GM18508 (cell line): ENCODE results near the gene ACOT6.
"Not testable (repeated sequence)": the region's sequence is repeated elsewhere in the genome, so short reads cannot be mapped to it uniquely, and the experiment has no call there.

ENCODE experiments used
- ATAC-seq: cut with Tn5 transposase; IDR thresholded peaks from one replicate; pipeline ENCODE4 v1.9.1; 2021; ENCODE audit warnings: moderate number of reproducible peaks; ENCODE audit not compliant: insufficient read depth, unreplicated experiment

Gene ACOT6

GRCh38 chr14:73644531-73645247 lies 32.4 kb downstream of the ACOT6 start, which contains the start of gene DNAL1:
DNAL1 (plus strand) TSS chr14:73644986; CDS start chr14:73645040, 54 bp downstream.
- ATAC-seq, result peak; percentile 83

DNA sequence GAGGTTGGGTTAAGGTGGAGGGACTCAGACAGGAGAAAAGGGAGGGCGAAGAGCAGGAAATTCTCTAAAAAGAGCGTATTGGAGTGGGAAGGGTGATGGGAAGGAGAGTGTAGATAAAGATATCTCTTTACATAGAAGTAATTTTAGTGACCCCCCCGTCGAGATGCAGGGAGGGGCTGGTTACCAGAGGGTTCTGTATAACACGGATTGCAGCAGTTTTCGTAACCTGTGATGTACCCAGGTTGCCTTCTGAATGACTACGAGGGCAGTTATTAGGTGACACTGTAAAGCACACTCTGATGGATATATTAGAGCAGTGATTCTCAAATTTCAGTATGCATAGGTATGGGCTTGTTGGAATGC lies 32.9 kb downstream of the ACOT6 start:
- ATAC-seq, result no peak

- ATAC-seq, result no peak
These were observed 38.7 kb downstream of the ACOT6 start for GRCh38 chr14:73651005-73651404.

DNA sequence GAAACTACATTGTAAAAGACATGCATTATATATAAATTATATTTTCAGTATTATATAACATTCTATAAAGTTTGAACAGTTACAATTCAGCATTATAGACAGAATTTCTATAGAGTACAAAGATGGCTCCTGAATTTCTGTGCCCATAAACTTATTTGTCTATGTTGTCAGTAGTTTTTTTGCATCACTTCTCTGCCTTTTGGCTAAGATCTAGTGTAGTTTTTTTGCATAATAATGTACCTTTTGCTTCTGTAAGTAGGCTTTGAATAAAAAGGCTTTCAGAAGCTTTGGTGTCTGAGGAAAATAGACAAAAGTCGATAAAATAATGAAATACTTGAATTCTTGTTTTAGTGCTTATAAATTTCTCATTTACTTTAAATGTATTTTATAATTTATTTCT lies 43.5 kb downstream of the ACOT6 start:
- no peak for ATAC-seq

DNA sequence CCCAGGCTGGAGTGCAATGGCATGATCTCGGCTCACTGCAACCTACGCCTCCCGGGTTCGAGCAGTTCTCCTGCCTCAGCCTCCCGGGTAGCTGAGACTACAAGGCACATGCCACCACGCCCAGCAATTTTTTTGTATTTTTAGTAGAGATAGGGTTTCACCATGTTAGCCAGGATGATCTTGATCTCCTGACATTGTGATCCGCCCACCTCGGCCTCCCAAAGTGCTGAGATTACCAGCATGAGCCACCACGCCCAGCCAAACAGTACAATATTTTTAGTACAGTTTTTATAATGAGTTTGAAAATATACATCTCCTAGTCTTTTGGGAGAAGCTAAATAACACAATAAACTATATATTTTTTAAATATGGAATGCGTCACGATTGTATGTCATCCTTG lies 46.9 kb downstream of the ACOT6 start:
- not testable (repeated sequence) for ATAC-seq

DNA sequence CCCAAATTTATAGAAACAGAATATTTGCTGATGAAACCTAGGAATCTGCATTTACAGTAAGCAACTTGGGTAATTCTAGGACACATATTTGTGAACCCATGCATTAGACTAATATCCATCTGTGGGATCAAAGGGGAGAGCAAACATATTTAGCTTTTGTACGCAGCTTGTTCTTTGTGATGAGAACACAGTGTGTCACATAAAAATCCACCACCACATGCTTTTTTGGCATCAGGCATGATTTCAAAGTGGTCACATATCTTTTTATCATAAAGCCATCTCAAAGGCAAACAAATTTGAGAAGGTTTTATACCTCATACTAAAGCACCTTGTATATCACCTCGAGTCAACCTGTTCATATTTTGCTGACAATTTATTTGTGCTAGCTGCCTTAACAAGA lies 48.2 kb downstream of the ACOT6 start:
- no peak for ATAC-seq

DNA sequence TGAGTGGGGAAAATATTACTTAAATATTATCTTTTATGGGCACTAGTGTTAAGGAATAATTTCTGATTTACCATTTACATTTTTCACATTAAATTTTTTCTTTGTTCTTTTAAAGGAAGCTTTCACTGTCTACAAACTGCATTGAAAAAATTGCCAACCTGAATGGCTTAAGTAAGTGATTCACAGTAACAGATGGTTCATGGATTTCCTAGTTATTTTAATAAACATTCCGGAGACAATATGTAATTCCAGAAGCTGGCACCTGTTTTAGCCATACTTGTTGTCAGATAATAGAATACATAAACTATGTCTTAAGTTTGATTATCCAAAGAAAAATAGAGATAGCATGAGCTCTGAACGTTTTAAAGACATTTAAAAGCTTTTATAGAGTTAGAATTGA lies 49.6 kb downstream of the ACOT6 start:
- no peak for ATAC-seq

- ATAC-seq, result no peak
These were observed 50.2 kb downstream of the ACOT6 start for GRCh38 chr14:73662487-73662943.

DNA sequence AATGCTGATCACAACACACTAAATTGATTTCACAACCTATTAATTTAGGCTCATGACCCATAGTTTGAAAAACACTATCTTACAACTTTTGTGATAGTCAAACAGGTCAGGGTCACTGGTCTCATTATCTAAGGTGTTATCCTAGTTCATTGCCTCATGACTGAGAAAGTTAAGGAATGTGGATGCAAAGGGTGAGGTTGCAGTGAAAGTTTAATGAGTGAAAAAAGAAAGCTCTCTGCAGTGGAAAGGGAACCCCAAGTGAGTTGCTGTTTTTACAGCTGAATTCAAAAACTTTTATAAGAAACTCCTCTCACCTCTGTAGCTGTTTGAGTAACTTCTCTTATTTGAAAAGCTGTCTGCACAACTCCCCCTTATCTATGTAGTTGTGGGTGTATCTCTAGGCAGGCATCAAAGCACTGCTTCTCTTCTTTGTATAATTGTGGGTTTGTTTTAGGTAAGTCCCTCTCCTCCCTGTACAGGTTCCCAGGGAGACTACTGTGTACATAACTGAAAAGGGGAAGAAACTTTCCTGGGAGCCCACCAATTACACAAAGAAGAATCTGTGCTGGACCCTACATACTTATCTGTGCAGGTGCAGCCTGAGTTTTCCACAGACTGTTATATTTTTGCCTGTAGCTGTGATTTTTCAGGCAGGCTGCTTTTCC lies 51.4 kb downstream of the ACOT6 start:
- ATAC-seq, result no peak

DNA sequence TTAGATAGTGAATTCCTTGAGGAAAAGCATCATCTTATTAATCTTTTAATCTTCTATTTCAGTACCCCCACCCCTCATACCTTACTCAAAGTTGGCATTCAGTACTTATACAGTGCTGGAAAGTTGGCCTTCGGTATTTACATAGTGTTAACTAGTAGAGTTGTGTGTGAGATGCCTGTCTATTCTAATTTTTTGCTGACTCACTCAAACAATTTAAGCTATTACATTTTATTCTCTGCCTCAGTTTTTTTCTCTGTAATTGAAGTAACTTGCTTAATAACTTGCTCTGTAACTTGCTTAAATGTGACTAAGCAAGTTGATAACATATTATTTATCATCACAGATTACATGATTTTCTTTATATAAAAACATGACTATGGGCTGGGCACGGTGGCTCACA lies 52.8 kb downstream of the ACOT6 start:
- ATAC-seq, result no peak

GRCh38 chr14:73666583-73666982 lies 54.3 kb downstream of the ACOT6 start:
- ATAC-seq, result no peak

- ATAC-seq, result no peak
These were observed 55.5 kb downstream of the ACOT6 start for GRCh38 chr14:73667854-73668253.
